ENCODE measurements around the gene RAPGEF4.

The RAPGEF4 gene

DNA sequence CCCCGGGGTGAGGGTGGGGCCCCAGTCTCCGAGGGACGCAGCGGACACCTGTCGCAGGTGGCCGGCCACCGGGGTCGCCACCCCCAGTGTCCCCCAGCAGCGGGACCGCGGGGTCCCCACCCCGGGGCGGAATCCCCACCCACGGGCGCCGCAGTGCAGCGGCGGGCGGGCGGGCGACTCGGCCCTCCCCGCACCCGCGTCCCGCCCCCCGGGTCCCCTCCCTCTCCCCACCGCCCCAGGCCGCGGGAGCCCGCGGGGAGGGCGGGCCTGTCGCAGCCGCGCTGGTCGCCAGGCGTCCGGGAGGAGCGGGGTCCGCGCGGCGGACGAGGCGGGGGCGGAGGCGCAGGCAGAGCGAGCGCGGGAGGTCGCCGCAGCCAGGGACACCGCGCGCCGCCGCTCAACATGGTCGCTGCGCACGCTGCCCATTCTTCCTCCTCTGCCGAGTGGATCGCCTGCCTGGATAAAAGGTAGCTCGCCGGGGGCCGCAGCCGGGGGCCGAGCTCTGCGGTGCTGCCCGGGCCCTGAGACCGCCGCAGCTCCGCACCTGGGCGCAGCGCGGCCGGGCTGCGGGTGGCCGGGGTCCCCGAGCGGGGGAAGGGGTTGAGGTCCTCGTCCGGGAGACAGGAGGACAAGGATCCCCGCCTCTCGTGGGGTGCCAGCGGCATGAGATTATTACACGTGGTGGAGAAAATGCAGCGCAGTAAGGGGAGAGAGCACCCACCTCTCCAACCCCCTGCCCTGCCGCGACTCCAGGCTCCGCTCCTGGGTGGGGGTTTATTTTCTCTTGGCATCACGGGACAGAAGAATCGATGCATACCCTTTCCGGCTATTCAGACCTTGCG lies at the start of gene RAPGEF4:
Gene RAPGEF4 (plus strand): TSS at position 264 of the 842 bp plus-strand sequence. CDS start 139 bp downstream, at position 403.
- no peak for DNase-seq (ENCODE audit: low read depth)

DNA sequence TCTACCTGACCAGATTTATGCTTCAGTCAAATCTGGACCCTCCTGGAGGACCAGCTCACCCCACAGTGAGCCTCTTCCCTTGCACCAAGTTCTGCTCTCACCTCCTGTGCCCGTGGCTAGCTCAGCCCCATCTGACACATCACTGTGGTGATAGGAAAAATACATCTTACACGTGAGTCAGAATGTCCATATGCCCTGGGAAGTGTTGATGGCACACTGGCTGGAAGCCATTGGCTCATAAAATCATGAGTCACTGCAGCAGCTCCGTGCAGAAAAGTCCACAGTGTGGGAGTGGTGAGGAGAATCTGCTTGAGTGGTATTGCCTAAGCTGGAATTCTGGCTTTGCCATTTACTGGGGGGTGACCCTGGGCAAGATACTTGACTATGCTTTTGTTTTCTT lies 42.6 kb upstream of the RAPGEF4 start:
- peak; percentile 99 for DNase-seq (ENCODE audit: low read depth)

DNA sequence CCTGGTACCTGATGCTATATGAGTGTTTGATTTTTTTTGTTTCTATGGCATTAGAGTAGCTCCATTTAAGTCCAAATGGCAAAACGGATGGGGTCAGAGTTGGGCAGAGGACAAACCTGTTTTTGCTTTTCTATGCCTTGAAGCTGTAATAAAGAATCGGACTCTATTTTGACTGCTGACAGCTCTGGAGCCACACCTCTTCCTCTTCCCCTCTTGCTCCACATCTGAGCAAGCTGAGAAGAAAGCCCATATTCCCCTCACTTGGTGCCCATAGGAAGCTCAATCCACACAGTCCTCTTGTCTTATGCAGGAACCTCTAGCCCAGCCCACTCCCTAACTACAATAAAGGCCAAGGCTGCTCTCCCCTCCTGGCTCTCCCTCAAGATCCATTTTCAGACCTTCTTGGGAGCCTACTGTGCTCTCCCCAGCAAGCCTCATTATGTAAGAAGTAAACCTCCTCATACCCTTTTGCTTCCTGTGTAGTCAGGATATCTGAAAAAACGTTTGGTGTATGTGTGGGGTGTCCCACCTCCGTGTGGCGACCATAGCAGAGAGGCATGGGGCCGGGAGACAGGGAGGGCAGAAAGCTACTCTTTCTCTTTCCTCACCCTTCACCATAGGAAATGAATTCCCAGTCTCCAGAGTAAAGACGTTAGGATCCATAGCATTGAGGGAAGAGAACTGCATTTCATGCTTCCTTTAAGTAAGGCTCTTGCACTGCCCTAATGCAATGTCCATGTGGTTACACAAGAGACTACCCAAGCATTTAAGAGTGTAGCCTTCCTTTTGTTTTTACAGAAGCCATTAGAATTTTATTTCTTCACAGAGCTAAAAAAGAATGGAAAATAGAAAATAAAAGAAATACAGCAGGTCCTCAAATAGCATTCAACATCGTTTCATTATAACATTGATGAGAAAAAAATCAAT lies 41.9 kb upstream of the RAPGEF4 start:
- peak; percentile 36 for DNase-seq (ENCODE audit: low read depth)

DNA sequence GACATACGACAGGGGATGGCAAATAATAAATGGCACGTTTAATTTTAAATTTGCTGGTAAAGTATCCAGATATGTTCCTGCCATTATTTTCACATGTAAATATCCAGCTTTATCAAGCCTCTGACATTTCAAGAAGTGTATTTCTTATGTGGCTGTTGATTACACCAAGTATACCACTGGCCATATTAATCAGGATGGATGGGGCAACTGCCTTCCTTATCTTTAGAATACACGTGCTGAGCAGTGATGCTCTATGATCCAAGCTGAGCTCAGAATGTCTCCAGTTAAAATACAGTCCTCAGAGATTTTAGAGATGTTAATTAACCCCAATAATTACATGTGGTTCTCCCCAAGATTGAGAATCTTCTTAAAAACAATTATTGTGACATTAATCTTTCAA lies 38.3 kb upstream of the RAPGEF4 start:
- DNase-seq (ENCODE audit: low read depth), result no peak

DNA sequence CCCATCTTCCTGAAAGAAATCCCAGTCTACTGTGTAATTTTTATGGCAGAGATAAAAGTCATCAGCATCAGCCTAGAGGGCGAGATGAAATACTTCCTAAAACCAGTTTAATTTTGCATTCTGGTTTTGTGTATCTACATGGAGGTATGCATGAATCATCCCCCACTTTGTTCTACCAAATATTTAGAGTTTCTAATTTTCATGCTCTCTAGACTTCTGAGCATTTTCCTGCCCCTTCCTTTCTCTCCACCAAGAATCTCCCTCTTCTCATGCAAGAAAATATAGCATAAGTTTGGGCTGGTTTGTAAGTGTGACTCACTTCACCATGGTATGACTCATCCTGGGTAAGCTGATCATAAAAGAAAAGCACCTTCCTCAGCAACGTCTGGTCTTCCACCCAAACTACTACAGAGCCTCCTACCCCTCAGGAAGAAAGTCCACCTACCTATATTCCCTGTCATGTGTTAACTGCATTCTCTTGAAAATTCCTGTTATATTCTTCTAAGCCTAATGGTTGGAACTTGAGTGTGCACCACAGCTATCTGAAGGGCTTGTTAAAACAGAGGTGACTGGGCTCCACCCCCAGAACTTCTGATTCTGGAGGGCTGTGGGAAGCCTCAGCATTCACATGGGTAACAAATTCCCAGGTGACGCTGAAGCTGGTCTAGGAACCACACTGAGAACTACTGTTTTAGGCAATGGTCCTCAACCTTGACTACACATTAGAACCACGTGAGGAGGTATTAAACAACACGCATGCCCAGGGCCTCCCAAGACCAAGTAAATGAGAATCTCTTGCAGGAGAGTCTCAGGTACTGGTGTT lies 37.4 kb upstream of the RAPGEF4 start:
- DNase-seq (ENCODE audit: low read depth), result peak; percentile 93

DNA sequence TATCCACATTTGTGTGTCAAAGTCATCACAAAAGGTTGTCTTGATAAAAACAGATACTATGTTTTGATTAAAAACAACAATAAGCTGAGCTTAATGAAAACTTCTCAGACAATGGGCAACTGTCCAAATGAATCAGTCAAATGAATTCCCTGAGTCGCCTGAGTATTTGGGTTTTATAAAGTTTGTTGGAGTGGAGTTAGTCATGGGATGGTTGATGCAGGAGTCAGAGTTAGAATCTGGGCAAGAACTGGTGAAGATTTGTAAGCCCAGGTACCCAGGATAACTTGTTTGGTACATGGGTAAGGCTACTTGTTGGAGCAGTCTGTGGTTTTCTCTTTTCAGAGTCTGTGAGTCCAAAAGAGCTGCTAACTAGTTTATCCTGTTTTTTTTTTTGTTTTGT lies 34.4 kb upstream of the RAPGEF4 start:
- DNase-seq (ENCODE audit: low read depth), result peak; percentile 88

DNA sequence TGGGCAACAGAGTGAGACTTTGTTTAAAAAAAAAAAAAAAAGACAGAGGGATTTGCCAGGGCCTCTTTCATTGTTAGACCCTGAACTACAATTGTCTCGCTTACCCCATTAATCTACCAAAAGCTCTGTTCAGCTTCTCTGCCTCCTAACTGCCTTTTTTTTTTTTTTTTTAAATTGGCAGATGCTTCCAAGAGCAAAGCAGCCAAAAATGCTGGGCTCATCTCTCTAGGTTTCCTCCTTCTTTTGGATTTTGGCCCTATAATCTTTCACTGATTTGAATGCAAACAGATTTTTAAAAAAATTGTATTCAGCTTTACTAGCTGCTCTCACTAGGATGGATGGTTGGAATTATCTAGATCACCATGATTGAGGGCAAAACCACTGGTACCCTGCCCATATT lies 33.2 kb upstream of the RAPGEF4 start:
- no peak for DNase-seq (ENCODE audit: low read depth)

DNA sequence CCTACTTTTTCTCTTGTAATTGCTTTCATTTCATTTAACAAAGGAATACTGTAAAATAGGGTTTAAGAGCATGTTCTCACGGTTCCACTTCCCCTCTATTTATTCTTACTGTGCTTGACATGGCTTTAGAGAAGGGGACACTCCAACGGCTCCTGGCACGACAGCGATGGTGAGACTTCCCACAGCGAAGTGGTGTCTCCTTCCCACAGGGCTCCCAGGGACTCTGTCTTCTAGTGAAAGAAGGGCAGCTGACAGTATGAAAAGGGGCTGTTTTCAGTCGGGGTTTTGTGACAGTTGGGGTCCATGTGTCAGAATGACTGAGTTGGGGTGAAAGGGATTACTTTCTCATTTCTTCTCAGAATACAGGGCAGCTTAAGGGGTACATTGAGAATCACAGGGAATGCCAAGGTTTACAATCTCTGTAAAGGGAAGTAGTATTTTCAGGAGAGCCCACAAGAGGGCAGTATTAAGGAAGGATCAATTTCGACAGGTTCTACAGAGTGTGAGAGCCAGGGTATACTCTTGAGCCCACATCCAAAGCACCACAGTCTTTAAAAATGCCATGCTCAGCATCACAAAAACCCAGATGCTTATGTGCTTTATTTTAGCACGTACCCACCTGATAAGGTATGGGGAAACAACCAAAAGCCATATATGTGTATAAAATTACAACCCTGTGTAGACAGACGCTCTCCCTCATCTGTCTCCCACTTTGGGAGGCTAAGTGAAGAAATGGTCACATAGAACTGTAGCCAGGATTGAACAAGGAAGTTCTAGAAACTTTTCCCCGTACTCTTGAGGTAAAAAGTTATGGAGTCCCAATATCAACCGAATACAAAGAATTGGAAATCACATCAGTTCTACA lies 31.3 kb upstream of the RAPGEF4 start:
- peak; percentile 54 for DNase-seq (ENCODE audit: low read depth)

DNA sequence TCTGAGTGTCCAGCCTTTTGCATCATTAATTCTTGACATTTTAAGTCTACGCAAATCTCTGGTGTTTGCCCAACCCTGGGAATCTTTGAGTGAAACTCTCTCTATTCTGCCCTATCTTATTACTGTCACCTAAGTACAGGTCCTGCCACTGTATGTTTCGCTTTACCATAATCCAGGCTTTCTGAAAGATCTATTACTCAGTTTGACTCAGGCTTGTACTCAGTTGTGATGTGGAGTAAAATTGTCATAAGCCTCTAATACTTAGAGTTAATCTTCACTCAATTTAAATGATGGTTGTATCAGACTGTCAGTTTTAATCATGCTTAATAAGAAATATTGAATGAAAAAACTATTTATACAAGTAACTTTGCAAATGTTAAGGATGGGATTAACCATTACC lies 30.3 kb upstream of the RAPGEF4 start:
- no peak for DNase-seq (ENCODE audit: low read depth)

DNA sequence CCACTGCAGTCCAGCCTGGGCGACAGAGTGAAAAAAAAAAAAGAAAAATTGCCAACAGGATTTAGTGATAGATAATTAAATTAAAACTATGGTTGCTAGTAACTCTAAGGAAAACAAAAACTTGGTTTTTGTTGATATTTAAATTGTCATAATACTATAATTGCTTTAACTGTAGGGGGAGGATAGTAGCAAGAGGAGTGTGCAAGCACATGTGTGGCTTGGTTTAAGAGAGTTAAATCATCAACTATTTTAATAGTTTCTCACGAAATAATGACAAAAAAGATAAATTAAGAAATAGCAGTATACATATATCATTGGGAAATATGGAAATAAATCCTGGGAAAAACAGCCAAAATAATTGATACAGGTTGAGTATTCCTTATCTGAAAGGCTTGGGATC lies 27.4 kb upstream of the RAPGEF4 start:
- no peak for DNase-seq (ENCODE audit: low read depth)

DNA sequence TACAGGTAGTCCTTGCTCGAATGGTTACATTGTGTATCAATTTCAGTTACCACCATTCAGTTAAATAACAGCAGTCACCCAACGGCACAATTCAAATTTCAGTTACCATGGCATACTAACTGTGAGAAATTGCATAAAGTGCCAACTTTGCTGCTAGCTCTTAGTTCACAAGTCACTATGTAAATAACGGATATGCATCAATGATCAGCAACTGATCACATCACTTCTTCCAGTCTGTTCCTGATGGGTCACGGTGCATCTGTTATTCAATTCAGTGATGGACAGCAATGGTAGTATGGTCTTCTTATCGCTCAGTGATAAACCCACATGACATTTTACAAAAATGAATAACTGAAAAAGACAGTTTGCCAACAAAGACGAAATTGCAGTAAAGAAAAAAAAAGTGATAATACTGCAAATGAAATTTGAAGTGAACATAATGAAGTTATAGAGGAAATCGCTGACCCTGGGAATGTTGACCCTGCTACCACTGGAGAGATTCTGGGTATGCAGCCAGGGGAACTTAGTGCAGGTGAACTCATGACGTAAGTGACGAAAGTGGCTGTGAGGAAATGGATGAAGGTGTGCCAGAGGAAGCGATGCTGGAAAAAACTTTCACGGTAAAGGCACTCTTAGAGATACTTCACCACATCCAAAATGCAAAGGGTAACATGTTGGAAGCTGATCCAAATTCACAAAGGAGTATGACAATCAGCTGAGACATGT lies 25.9 kb upstream of the RAPGEF4 start:
- no peak for DNase-seq (ENCODE audit: low read depth)

DNA sequence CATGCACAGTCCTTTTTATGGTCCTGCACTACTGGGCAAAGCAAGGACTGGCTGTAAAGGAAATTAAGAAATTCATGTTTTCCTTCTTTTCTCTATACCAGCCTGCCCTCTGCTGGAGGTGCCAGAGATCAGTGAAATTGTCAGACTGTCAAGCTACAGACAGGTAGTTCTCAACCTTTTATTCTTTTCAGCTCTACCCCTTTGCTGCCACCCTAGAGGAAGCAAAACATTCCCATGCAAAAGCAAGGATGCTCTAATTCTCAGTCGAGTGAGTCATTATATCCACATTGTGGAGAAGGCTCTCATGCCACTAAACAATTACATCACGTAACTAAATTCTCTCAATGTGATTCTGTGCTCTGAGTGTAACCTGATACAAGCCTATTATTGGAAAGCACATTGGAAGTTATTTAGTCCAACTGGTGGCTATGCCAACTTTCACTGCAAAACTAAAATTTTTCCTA lies 25.0 kb upstream of the RAPGEF4 start:
- DNase-seq (ENCODE audit: low read depth), result peak; percentile 91

DNA sequence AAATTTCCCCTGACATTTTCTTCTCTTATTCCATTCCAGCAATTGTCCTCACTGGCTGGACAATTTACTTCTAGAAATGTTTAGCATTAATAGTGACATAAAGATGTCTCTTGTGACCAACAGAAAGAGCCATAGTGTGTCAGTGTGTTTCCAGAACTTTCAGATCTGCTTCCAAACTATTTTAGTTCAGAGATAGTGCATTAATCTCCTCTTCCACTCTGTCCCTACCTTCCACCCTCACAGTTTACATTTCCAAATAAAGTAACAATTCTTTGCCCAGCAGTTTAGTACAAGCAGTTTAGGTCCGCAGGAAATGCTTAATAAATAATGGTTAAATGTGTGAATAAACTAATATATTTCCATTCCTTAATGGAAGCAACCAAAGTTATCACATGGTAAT lies 24.5 kb upstream of the RAPGEF4 start:
- no peak for DNase-seq (ENCODE audit: low read depth)

DNA sequence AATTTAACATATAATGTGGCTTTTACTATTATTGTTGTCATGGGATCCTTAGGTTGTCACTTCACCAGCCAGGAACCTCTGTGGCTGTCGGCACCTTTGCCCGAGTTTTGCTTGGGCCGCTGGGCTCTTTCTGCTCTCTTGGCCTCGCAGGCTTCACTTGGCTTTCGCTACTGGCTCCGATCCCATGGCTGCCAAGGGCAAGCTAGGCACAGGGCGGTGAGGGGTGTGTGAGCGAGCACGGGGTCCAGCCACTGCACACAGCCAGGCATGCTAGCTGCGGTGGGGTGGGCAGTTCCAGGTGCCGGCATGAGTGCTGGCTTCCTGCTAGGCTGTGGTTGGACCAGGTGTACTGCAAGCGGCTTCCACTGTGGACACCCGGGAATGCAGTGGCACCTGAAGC lies 23.4 kb upstream of the RAPGEF4 start:
- DNase-seq (ENCODE audit: low read depth), result no peak

DNA sequence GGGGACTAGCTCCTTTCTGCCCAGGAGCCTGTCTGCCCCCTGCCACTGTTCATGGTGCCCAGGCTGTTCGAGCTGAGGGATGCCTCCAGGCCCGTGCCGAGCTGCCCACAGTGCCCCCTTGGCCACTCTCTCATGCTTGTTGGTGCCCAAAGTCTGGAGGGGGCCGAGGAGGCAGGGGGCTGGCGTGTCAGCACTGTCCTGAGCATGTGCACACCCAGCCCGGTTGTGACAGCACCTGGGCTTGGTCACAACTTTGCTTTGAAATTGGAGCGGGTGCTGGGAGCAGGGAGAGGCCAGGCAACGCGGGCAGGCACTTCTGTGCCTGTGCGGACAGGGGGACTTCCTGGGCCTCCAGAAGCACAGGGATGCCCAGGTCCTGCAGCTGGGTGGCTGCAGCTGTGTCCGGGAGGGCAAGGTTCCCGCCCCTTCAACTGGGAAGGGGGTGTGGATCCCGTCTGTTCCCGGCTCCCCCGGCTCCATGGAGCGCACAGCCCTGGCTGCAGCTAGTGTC lies 22.2 kb upstream of the RAPGEF4 start:
- DNase-seq (ENCODE audit: low read depth), result no peak

DNA sequence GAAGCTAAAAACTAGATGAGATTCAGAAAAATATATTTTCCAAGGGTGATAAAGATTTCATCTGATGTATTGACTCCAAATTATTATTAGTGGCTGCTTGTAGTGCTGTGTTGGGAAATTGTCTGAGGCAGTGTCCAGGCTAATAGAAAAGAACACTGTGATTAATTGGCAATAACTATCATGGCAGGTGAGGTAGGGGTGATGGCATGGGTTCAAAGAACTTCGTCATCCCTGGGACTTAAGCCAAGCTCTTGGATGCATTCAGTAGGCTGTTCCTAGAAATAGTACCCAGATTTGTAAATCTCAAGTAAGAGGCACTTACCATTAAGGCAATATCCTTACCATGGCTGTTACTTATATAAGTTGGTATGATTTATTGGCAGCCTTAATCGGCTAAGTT lies 13.2 kb upstream of the RAPGEF4 start:
- no peak for DNase-seq (ENCODE audit: low read depth)

DNA sequence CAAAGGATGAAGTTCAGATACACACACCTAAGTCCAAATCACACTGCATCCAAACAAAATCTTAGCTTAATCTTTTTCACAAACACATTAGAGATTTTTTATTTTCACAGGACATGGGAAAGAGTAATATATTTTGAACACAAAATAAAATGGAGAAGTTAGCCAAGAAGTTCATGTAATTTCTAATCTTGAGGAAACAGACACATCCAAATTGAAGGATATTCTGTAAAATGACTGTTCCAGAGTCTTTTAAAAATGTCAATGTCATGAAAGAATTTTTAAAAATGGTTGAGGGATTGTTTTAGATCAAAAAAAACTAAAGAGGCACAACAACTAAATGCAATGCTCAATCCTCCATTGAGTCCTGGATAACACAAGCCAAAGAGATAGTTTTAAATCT lies 12.4 kb upstream of the RAPGEF4 start:
- no peak for DNase-seq (ENCODE audit: low read depth)

DNA sequence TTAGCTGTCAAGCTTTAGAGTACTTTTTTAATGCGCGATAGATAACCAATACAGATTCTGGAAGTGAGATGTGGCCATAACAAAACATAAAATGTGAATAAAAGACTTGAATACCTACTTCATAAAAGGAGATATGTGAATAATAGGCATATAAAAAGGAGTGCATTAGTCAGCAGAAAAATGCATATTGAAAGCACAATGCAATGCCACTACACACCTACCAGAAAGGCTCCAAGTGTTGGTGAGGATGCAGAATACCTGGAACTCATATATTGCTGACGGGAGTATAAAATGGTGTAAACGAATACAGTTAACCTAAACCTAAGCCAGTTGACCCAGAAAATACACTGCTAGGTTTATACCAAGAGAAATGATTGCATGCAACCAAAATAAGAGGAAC lies 10.9 kb upstream of the RAPGEF4 start:
- DNase-seq (ENCODE audit: low read depth), result no peak

DNA sequence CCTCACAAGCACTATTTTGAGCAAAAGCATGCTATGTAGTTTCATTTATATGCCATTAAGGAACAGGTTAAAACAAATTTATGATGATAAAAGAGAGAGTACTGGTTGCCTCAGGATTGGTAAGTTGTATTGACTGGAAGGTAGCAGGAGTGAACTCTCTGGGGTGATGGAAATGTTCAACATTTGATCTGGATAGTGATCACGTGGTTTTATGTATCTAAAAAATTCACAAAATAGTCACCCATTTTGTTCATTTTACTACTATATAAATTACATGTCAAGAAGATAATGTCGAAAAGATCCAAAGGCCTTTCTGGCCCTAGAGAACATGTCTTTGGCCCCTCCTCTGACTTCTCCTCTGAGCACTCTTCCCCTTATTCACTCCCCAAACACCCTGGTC lies 10.4 kb upstream of the RAPGEF4 start:
- DNase-seq (ENCODE audit: low read depth), result no peak

DNA sequence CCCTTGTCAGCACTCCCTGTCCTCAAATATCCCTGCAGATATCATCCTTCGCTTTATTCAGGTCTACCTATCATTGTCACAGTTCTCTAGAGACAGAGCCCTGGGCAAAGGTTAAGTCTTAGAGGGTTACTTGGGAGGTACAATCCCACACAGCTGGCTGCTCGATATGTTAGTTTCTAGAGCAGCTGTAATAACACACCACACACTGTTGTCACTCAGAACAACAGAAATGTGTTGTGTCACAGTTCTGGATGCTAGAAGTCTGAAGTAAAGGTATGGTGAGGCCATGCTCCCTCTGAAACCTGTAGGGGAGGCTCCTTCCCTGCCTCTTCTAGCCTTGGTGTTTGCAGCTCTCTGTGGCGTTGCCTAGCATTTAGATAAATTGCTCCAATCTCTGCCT lies 9.9 kb upstream of the RAPGEF4 start:
- DNase-seq (ENCODE audit: low read depth), result no peak

Measured in EH (cell line).